ENCODE measurements around the gene PNPLA6.

Gene PNPLA6

DNA sequence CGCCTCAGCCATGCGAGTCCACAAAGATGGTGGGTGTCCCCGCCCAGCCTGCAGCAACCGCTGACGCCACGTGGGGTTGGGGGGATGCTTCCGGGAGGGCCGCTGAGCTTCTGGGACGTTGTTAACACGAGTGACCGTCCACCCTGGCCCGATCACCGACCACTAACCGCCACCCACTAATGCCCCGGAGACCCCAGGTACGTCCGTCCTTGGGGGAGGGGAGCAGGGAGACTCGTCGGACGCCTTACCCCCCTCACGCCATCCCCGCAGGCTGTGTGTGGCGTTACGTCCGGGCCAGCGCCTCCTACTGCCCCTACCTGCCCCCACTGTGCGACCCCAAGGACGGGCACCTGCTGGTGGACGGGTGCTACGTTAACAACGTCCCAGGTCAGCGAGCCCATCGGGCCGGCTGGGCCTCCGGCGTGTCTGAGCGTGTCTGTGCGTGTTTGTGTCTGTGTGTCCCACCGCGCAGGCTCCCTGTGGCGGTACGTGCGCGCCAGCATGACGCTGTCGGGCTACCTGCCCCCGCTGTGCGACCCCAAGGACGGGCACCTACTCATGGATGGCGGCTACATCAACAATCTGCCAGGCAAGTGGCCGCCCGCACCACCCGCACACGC is 21.3 kb downstream of the PNPLA6 start:
- H3K36me3 ChIP-seq (ENCODE audit: control insufficient read depth, low read length), result peaks cover 35% of the 10 kb centered on the region; the same call in 1 of the 2 replicates
- no peak overlapping the region for H3K4me3 ChIP-seq (ENCODE audit: low read length)
- no peaks in the 10 kb centered on the region for H3K4me1 ChIP-seq (ENCODE audit: control insufficient read depth, low read length)
- H3K79me2 ChIP-seq (ENCODE audit: control insufficient read depth, low read length), result no peaks in the 10 kb centered on the region
- no peak overlapping the region for H3K27ac ChIP-seq (ENCODE audit: low read depth, low read length)
- TF ChIP-seq EZH2phosphoT487 (IDR thresholded peaks at IDR 0.05; ENCODE audit: borderline replicate concordance, low read length), result no peak
- TF ChIP-seq, protein P1, sequence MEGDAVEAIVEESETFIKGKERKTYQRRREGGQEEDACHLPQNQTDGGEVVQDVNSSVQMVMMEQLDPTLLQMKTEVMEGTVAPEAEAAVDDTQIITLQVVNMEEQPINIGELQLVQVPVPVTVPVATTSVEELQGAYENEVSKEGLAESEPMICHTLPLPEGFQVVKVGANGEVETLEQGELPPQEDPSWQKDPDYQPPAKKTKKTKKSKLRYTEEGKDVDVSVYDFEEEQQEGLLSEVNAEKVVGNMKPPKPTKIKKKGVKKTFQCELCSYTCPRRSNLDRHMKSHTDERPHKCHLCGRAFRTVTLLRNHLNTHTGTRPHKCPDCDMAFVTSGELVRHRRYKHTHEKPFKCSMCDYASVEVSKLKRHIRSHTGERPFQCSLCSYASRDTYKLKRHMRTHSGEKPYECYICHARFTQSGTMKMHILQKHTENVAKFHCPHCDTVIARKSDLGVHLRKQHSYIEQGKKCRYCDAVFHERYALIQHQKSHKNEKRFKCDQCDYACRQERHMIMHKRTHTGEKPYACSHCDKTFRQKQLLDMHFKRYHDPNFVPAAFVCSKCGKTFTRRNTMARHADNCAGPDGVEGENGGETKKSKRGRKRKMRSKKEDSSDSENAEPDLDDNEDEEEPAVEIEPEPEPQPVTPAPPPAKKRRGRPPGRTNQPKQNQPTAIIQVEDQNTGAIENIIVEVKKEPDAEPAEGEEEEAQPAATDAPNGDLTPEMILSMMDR (IDR thresholded peaks at IDR 0.05; ENCODE audit: low read depth, low read length, poor library complexity, severe bottlenecking), result no peak
- H3K27me3 ChIP-seq (ENCODE audit: control insufficient read depth, low read length), result no peaks in the 10 kb centered on the region
- no peaks in the 10 kb centered on the region for H3K9me3 ChIP-seq (ENCODE audit: control insufficient read depth, insufficient read depth, low read length)
- H3F3A ChIP-seq (ENCODE audit: control insufficient read depth, insufficient read depth), result no peaks in the 10 kb centered on the region
- H3K9me2 ChIP-seq (replicated peaks; ENCODE audit: control insufficient read depth, low read length), result no peaks in the 10 kb centered on the region
- H4K20me1 ChIP-seq (ENCODE audit: control insufficient read depth, insufficient read depth, low read depth, low read length), result no peaks in the 10 kb centered on the region
- no peak overlapping the region for H3K4me2 ChIP-seq (ENCODE audit: low read length)

DNA sequence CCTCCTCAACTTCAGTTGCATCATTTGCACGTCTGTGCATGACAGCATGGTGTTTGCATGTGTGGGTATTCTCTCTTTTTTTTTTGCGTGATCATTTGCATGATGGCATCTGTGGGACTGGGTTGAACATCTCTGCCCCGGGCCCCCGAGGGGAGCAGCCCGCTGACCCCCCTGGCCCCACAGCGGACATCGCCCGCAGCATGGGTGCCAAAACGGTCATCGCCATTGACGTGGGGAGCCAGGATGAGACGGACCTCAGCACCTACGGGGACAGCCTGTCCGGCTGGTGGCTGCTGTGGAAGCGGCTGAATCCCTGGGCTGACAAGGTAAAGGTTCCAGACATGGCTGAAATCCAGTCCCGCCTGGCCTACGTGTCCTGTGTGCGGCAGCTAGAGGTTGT is 23.1 kb downstream of the PNPLA6 start:
- Histone ChIP-seq H3K4me2 (ENCODE audit: low read length) (no peak overlapping the region), H3K4me3 (ENCODE audit: low read length) (no peak overlapping the region), H3F3A (ENCODE audit: control insufficient read depth, insufficient read depth) (no peaks in the 10 kb centered on the region), H3K27ac (ENCODE audit: low read depth, low read length) (no peak overlapping the region), H3K79me2 (ENCODE audit: control insufficient read depth, low read length) (no peaks in the 10 kb centered on the region), H3K4me1 (ENCODE audit: control insufficient read depth, low read length) (no peaks in the 10 kb centered on the region), H3K9me3 (ENCODE audit: control insufficient read depth, insufficient read depth, low read length) (no peaks in the 10 kb centered on the region), H4K20me1 (ENCODE audit: control insufficient read depth, insufficient read depth, low read depth, low read length) (no peaks in the 10 kb centered on the region), H3K9me2 (replicated peaks; ENCODE audit: control insufficient read depth, low read length) (no peaks in the 10 kb centered on the region), H3K36me3 (ENCODE audit: control insufficient read depth, low read length) (peaks cover 35% of the 10 kb centered on the region; the same call in 1 of the 2 replicates), H3K27me3 (ENCODE audit: control insufficient read depth, low read length) (no peaks in the 10 kb centered on the region)
- TF ChIP-seq, protein P1 (IDR thresholded peaks at IDR 0.05; ENCODE audit: low read depth, low read length, poor library complexity, severe bottlenecking), result no peak
- no peak for TF ChIP-seq EZH2phosphoT487 (IDR thresholded peaks at IDR 0.05; ENCODE audit: borderline replicate concordance, low read length)

DNA sequence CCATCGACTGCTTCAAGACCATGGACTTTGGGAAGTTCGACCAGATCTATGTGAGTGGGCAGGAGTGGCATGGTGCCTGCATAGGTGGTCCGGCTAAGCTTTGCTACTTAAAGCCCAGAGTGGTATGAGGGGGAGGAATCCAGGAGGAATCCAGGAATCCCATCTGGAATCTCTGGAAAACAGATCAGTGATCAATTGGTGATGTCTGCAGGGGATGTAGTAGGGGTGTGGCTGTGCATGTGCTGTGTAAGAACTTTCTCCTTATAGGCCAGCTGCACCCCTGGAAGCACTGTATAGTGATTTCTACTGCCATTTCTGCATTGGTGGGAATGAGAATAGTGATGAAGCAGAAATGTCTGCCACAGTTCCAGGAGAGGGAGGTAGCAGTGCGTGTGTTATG is 23.6 kb downstream of the PNPLA6 start:
- no peak overlapping the region for H3K4me3 ChIP-seq (ENCODE audit: low read length)
- H3K9me3 ChIP-seq (ENCODE audit: control insufficient read depth, insufficient read depth, low read length), result no peaks in the 10 kb centered on the region
- no peak overlapping the region for H3K27ac ChIP-seq (ENCODE audit: low read depth, low read length)
- TF ChIP-seq EZH2phosphoT487 (IDR thresholded peaks at IDR 0.05; ENCODE audit: borderline replicate concordance, low read length), result no peak
- TF ChIP-seq, protein P1 (IDR thresholded peaks at IDR 0.05; ENCODE audit: low read depth, low read length, poor library complexity, severe bottlenecking), result no peak
- H3K4me1 ChIP-seq (ENCODE audit: control insufficient read depth, low read length), result no peaks in the 10 kb centered on the region
- H4K20me1 ChIP-seq (ENCODE audit: control insufficient read depth, insufficient read depth, low read depth, low read length), result no peaks in the 10 kb centered on the region
- H3K9me2 ChIP-seq (replicated peaks; ENCODE audit: control insufficient read depth, low read length), result no peaks in the 10 kb centered on the region
- H3K79me2 ChIP-seq (ENCODE audit: control insufficient read depth, low read length), result no peaks in the 10 kb centered on the region
- H3K36me3 ChIP-seq (ENCODE audit: control insufficient read depth, low read length), result peaks cover 35% of the 10 kb centered on the region; the same call in 1 of the 2 replicates
- no peak overlapping the region for H3K4me2 ChIP-seq (ENCODE audit: low read length)
- H3F3A ChIP-seq (ENCODE audit: control insufficient read depth, insufficient read depth), result no peaks in the 10 kb centered on the region
- no peaks in the 10 kb centered on the region for H3K27me3 ChIP-seq (ENCODE audit: control insufficient read depth, low read length)
